GM11168 (cell line): Measurements from ENCODE around the gene NUP62.

Experiments
- in situ Hi-C: fragments of 300-500 bp; cut with MboI; formaldehyde crosslinking; loops from one replicate; pipeline ENCODE4 v1.12.0; 2022; ENCODE audit warnings: low sequenced_read_pairs; ENCODE audit not compliant: unreplicated experiment

Gene NUP62

GRCh38 chr19:49857838-49858087 is 71.5 kb downstream of the NUP62 start:
- in situ Hi-C loops = no loop called here

GRCh38 chr19:49857061-49857837 is 72.1 kb downstream of the NUP62 start:
- in situ Hi-C loops = no loop called here
